ENCODE results near the gene STPG4.

DNA sequence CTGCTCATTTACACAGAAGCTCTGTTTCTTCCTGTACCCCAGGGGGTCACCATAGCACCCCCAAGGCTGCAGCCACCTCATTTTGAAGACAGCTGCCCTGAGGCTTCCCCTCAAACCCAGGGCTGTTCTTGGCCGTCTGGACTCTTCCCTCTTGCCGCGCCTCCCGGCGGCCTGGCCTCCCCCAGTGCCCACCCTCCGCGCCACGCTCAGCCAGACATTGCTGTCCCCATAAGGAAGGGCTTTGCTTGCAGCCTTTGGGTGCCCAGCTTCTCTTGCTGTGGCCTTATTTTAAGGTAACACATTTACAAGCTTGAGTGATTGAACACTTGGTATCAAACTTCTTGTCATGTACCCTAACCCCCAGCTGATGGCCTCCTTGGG is 79.0 kb downstream of the STPG4 start:
- TF ChIP-seq SP2 (IDR thresholded peaks at IDR 0.05; ENCODE audit: low read length) = no peak
- TF ChIP-seq, protein P1, sequence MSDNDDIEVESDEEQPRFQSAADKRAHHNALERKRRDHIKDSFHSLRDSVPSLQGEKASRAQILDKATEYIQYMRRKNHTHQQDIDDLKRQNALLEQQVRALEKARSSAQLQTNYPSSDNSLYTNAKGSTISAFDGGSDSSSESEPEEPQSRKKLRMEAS (IDR thresholded peaks at IDR 0.05) = no peak
- no peak for TF ChIP-seq CTBP2 (IDR thresholded peaks at IDR 0.05; ENCODE audit: borderline replicate concordance, insufficient read depth, insufficient read length, low read length)
- TF ChIP-seq POLR2A (IDR thresholded peaks at IDR 0.05; ENCODE audit: control extremely low read depth in 1 of 2, low read depth in 2 of 2, low read length in 2 of 2) = no peak
- TF ChIP-seq, protein P2, sequence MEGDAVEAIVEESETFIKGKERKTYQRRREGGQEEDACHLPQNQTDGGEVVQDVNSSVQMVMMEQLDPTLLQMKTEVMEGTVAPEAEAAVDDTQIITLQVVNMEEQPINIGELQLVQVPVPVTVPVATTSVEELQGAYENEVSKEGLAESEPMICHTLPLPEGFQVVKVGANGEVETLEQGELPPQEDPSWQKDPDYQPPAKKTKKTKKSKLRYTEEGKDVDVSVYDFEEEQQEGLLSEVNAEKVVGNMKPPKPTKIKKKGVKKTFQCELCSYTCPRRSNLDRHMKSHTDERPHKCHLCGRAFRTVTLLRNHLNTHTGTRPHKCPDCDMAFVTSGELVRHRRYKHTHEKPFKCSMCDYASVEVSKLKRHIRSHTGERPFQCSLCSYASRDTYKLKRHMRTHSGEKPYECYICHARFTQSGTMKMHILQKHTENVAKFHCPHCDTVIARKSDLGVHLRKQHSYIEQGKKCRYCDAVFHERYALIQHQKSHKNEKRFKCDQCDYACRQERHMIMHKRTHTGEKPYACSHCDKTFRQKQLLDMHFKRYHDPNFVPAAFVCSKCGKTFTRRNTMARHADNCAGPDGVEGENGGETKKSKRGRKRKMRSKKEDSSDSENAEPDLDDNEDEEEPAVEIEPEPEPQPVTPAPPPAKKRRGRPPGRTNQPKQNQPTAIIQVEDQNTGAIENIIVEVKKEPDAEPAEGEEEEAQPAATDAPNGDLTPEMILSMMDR (IDR thresholded peaks at IDR 0.05; ENCODE audit: control extremely low read depth in 1 of 3, insufficient read depth in 1 of 3, low read depth in 1 of 3, low read length in 3 of 3) = no peak

Data from H1 (cell line).